HepG2 (cell line): ENCODE results near the gene CPNE1.

Source experiments
- BCLAF1 ChIP-seq: fragments of 450-650 bp; IDR thresholded peaks from 2 replicates; pipeline ENCODE4 v1.6.1; 2017; ENCODE audit warnings: mild to moderate bottlenecking
- CREB1 ChIP-seq, 2 experiments: fragments of 450-650 bp in 1 of 2; IDR thresholded peaks; 2 replicates each; pipeline ENCODE4 v1.6.1; 2016 to 2017; ENCODE audit warnings: control low read depth in 1 of 2, mild to moderate bottlenecking in 1 of 2, missing compliant biosample characterization in 1 of 2, missing genetic modification characterization in 1 of 2
- CTCF ChIP-seq: sonication (generic); formaldehyde crosslinking; IDR thresholded peaks from 2 replicates; pipeline ENCODE4 v1.5.0; 2020; ENCODE audit warnings: mild to moderate bottlenecking, missing genetic modification reagents, moderate library complexity
- KDM5A ChIP-seq: fragments of 200-600 bp; sonication (generic); IDR thresholded peaks from 2 replicates; pipeline ENCODE4 v1.7.0; 2018; ENCODE audit warnings: antibody characterized with exemption, mild to moderate bottlenecking, low read length, borderline replicate concordance
- PAX8 ChIP-seq: sonication (generic); formaldehyde crosslinking; IDR thresholded peaks from 2 replicates; pipeline ENCODE4 v1.8.0; 2022; ENCODE audit warnings: mild to moderate bottlenecking, missing genetic modification reagents, borderline replicate concordance
- TAF15 ChIP-seq: fragments of 200-400 bp; formaldehyde crosslinking; IDR thresholded peaks from one replicate; pipeline ENCODE4 v1.6.1; 2018; ENCODE audit warnings: mild to moderate bottlenecking, low read depth, low read length; ENCODE audit not compliant: poor library complexity, severe bottlenecking
- ZNF10 ChIP-seq: sonication (generic); formaldehyde crosslinking; IDR thresholded peaks from 2 replicates; pipeline ENCODE4 v1.4.0; 2020; ENCODE audit warnings: mild to moderate bottlenecking, low read depth, missing genetic modification reagents, borderline replicate concordance
- ZSCAN20 ChIP-seq: sonication (generic); formaldehyde crosslinking; IDR thresholded peaks from 2 replicates; pipeline ENCODE4 v1.4.0; 2020; ENCODE audit warnings: missing genetic modification reagents, mild to moderate bottlenecking, borderline replicate concordance
- TF ChIP-seq, protein P1 (sequence below): sonication (generic); formaldehyde crosslinking; IDR thresholded peaks from 2 replicates; pipeline ENCODE4 v1.5.1; 2020; ENCODE audit warnings: mild to moderate bottlenecking, missing genetic modification reagents, moderate library complexity
- TF ChIP-seq, protein P2 (sequence below): sonication (generic); formaldehyde crosslinking; IDR thresholded peaks from 2 replicates; pipeline ENCODE4 v1.5.0; 2020; ENCODE audit warnings: mild to moderate bottlenecking, missing genetic modification reagents

GRCh38 chr20:35663516-35664465 is 909 bp downstream of the CPNE1 start:
- TF ChIP-seq CTCF (CRISPR knock-in tag): no peak
- TF ChIP-seq, protein P1, sequence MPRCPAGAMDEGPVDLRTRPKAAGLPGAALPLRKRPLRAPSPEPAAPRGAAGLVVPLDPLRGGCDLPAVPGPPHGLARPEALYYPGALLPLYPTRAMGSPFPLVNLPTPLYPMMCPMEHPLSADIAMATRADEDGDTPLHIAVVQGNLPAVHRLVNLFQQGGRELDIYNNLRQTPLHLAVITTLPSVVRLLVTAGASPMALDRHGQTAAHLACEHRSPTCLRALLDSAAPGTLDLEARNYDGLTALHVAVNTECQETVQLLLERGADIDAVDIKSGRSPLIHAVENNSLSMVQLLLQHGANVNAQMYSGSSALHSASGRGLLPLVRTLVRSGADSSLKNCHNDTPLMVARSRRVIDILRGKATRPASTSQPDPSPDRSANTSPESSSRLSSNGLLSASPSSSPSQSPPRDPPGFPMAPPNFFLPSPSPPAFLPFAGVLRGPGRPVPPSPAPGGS (CRISPR knock-in tag): no peak
- TF ChIP-seq PAX8: no peak
- TF ChIP-seq TAF15: no peak
- no peak for TF ChIP-seq KDM5A
- TF ChIP-seq, protein P2, sequence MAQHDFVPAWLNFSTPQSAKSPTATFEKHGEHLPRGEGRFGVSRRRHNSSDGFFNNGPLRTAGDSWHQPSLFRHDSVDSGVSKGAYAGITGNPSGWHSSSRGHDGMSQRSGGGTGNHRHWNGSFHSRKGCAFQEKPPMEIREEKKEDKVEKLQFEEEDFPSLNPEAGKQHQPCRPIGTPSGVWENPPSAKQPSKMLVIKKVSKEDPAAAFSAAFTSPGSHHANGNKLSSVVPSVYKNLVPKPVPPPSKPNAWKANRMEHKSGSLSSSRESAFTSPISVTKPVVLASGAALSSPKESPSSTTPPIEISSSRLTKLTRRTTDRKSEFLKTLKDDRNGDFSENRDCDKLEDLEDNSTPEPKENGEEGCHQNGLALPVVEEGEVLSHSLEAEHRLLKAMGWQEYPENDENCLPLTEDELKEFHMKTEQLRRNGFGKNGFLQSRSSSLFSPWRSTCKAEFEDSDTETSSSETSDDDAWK (CRISPR knock-in tag): no peak
- no peak for TF ChIP-seq ZSCAN20
- TF ChIP-seq BCLAF1: no peak
- TF ChIP-seq CREB1 (IDR thresholded peaks at IDR 0.05): no peak; the same call in 1 of the 2 replicates
- TF ChIP-seq CREB1 (CRISPR knock-in tag; IDR thresholded peaks at IDR 0.05): no peak
- no peak for TF ChIP-seq ZNF10 (CRISPR knock-in tag)
